ENCODE results near the gene MTCP1.

GRCh38 chrX:155046811-155047528 lies 24.0 kb downstream of the MTCP1 start:
- TF ChIP-seq EZH2 (IDR thresholded peaks at IDR 0.05; ENCODE audit: borderline replicate concordance, low read length) (no peak), CTCF (conservative IDR thresholded peaks at IDR 0.05 in 1 of 2, IDR thresholded peaks at IDR 0.05 in 1 of 2; ENCODE audit: extremely low read depth in 1 of 2, insufficient read depth in 1 of 2, low read depth in 1 of 2, low read length in 2 of 2) (no peak)

Measured in mammary epithelial cell (primary cell).